K562 (cell line): ENCODE data around the gene SNX4. TPM values are rescaled to one million over a fixed set of nuclear protein-coding genes. Genes with fewer than 3 reads are reported as not detected.

Experiments used
- ATAC-seq: fragments of 200-7000 bp; cut with Tn5 transposase; 3 replicates; pipeline ENCODE4 v1.9.1; 2020; ENCODE audit warnings: moderate library complexity
- BruUV-seq: library from RNA; stranded (reverse); fragments of 400-500 nt; replicated peaks from 2 replicates; lab custom pipeline; 2021; lab: Mats Ljungman, UMichigan
- CTCF ChIA-PET: fragments of 300-600 bp; formaldehyde crosslinking; extraction: SDS; loops from one replicate; lab custom pipeline; 2021; ENCODE audit warnings: low intra/inter-chr PET ratio; lab: Yijun Ruan, JAX
- POLR2A ChIA-PET: fragments of 300-600, 350-650 bp; sonication (Branson Sonifier 250); formaldehyde crosslinking; extraction: SDS; loops from one replicate; lab custom pipeline; 2021; ENCODE audit warnings: antibody characterized with exemption, inconsistent platforms; lab: Yijun Ruan, JAX
- DNase-seq, 4 experiments: peaks; one replicate each; pipeline versions ENCODE4 v3.0.0 to v3.0.0-alpha.2; 2011 to 2018; ENCODE audit warnings: low spot score in 3 of 4, mixed read lengths in 3 of 4; ENCODE audit errors: extremely low read depth in 1 of 4
- FAIRE-seq: peaks from 2 replicates; lab custom pipeline; 2011; peaks lifted over from hg19 to GRCh38; lab: Jason Lieb, UNC
- H2AFZ ChIP-seq: 2 replicates; pipeline ENCODE4 v1.6.0; 2011; ENCODE audit warnings: low read depth, low read length, control low read depth, inconsistent platforms
- H3K27ac ChIP-seq: fragments of 200-600 bp; 3 replicates; pipeline ENCODE4 v1.8.0; 2011; ENCODE audit warnings: low read depth, mild to moderate bottlenecking, control low read depth, inconsistent platforms, low read length, moderate library complexity, mixed read lengths; ENCODE audit errors: extremely low read depth
- H3K27me3 ChIP-seq, 2 experiments: fragments of 300-600 bp in 1 of 2; 2 replicates in 1 of 2; 3 replicates in 1 of 2; pipeline versions ENCODE4 v1.6.0 to v1.8.0; 2011; ENCODE audit warnings: inconsistent platforms in 2 of 2, low read length in 2 of 2, mild to moderate bottlenecking in 1 of 2, mixed read lengths in 1 of 2, moderate library complexity in 1 of 2; ENCODE audit not compliant: control insufficient read depth in 2 of 2, insufficient read depth in 2 of 2
- H3K36me3 ChIP-seq: fragments of 300-600 bp; 3 replicates; pipeline ENCODE4 v1.8.0; 2011; ENCODE audit warnings: mild to moderate bottlenecking, low read length, inconsistent platforms; ENCODE audit not compliant: control insufficient read depth, insufficient read depth
- H3K4me1 ChIP-seq, 2 experiments: fragments of 200-600 bp in 1 of 2; replicated peaks in 1 of 2; 2 replicates in 1 of 2; 3 replicates in 1 of 2; pipeline versions ENCODE4 v1.5.1 to v1.8.0; 2011; ENCODE audit warnings: inconsistent platforms in 2 of 2, low read length in 2 of 2, mild to moderate bottlenecking in 1 of 2, mixed read lengths in 1 of 2, moderate library complexity in 1 of 2; ENCODE audit not compliant: control insufficient read depth in 2 of 2, insufficient read depth in 2 of 2
- H3K4me2 ChIP-seq: 2 replicates; pipeline ENCODE4 v1.6.1; 2011; ENCODE audit warnings: low read length, control low read depth, inconsistent platforms, mixed read lengths; ENCODE audit not compliant: insufficient read depth
- H3K4me3 ChIP-seq: fragments of 200-600 bp; sonication (generic), shearing (Covaris generic); 2 replicates; pipeline ENCODE4 v1.5.1; 2016; ENCODE audit warnings: control low read depth, inconsistent platforms
- H3K79me2 ChIP-seq: fragments of 200-600 bp; 3 replicates; pipeline ENCODE4 v1.8.0; 2011; ENCODE audit warnings: low read length, inconsistent platforms; ENCODE audit not compliant: control insufficient read depth, insufficient read depth
- H3K9ac ChIP-seq, 2 experiments: 2 replicates each; pipeline versions ENCODE4 v1.6.0 to v1.6.1; 2011; ENCODE audit warnings: low read depth in 2 of 2, low read length in 2 of 2, control low read depth in 1 of 2, inconsistent platforms in 1 of 2, mild to moderate bottlenecking in 1 of 2, mixed read lengths in 1 of 2; ENCODE audit not compliant: insufficient read depth in 1 of 2
- H3K9me1 ChIP-seq: one replicate; pipeline ENCODE4 v1.6.0; 2011; ENCODE audit warnings: inconsistent platforms, mild to moderate bottlenecking, low read length, moderate library complexity; ENCODE audit not compliant: control insufficient read depth, insufficient read depth
- H3K9me3 ChIP-seq: replicated peaks from 2 replicates; pipeline ENCODE4 v1.5.1; 2011; ENCODE audit warnings: low read depth, low read length, inconsistent platforms; ENCODE audit not compliant: control insufficient read depth, insufficient read depth
- H4K20me1 ChIP-seq: replicated peaks from 2 replicates; pipeline ENCODE4 v1.6.1; 2011; ENCODE audit warnings: low read length, inconsistent platforms, mixed read lengths; ENCODE audit not compliant: control insufficient read depth, insufficient read depth
- CBFA2T2 ChIP-seq: fragments of 450-650 bp; conservative IDR thresholded peaks from 2 replicates; pipeline ENCODE4 v1.6.1; 2017; ENCODE audit warnings: mild to moderate bottlenecking
- WGBS: fragments of 100-300 bp; shearing (Covaris generic); methylation state at CpG from one replicate; pipeline ENCODE4 v1.1.6; 2016; ENCODE audit warnings: low coverage, mixed read lengths; ENCODE audit not compliant: insufficient coverage; ENCODE audit errors: missing lambda C conversion rate; 5-methylcytosine and 5-hydroxymethylcytosine counted together
- in situ Hi-C: fragments of 300-500 bp; cut with MboI; formaldehyde crosslinking; loops from 4 replicates; pipeline ENCODE4 v1.15.0; 2018; ENCODE audit warnings: inconsistent platforms, mixed read lengths
- intact Hi-C: fragments of 100-400 bp; cut with micrococcal nuclease; formaldehyde crosslinking; loops from 2 replicates; pipeline ENCODE4 v1.14.2; 2022
- polyA plus RNA-seq, 8 experiments: library from polyadenylated mRNA; depleted of rRNA in 4 of 8; stranded (reverse) in 5 of 8; unstranded in 3 of 8; fragments of >200 nt; fragmentation: Nextera tagmentation in 2 of 8; fragmentation: Illumina TruSeq in 1 of 8; extraction: Ambion mirVana in 2 of 8; extraction: Trizol in 1 of 8; gene quantifications; 2 replicates each; pipeline versions ENCODE4 v1.2.1 to v1.2.3, GENCODE V29; 2011 to 2014; ENCODE audit warnings: inconsistent platforms in 1 of 8, missing spikeins in 1 of 8
- total RNA-seq, 7 experiments: library from RNA; depleted of rRNA in 6 of 7; stranded (reverse); fragments of >200 nt in 6 of 7; fragmentation: Illumina TruSeq in 2 of 7; extraction: Trizol in 2 of 7; gene quantifications; 2 replicates each; pipeline versions ENCODE4 v1.2.1 to v1.2.3, GENCODE V29; 2011 to 2021; ENCODE audit warnings: low replicate concordance in 1 of 7
- TF ChIP-seq, protein P1 (sequence below): fragments of 450-650 bp; IDR thresholded peaks from 2 replicates; pipeline ENCODE4 v1.6.1; 2016; ENCODE audit warnings: mild to moderate bottlenecking, moderate library complexity

The SNX4 gene
- total and polyA plus RNA-seq, 9 of the 15 experiments (the other 6 are each of a cell fraction or from before 2014, with no cell fraction given): 11.4 to 40.3 (median 30.0) TPM

GRCh38 chr3:125479091-125479490 is 40.9 kb downstream of the SNX4 start:
- Histone ChIP-seq H3K4me2 (no peak overlapping the region), H3K79me2 (no peaks in the 10 kb centered on the region), H3K27ac (no peak overlapping the region), H3K9ac (no peak overlapping the region), H3K9me1 (no peaks in the 10 kb centered on the region), H3K4me3 (no peak overlapping the region), H4K20me1 (no peaks in the 10 kb centered on the region), H2AFZ (no peak overlapping the region), H3K27me3 (no peaks in the 10 kb centered on the region), H3K4me1 (no peaks in the 10 kb centered on the region), H3K9me3 (no peaks in the 10 kb centered on the region), H3K36me3 (peaks cover 56% of the 10 kb centered on the region; the same call in 2 of the 3 replicates)
- no TSS peak for BruUV-seq
- intact Hi-C loops: no loop called here
- ATAC-seq (no peak), FAIRE-seq (no peak), DNase-seq (no peak)
- in situ Hi-C loops: no loop called here
- 100% methylated on average over 2 of the region's 4 CpGs for WGBS
- TF ChIP-seq, protein P1, sequence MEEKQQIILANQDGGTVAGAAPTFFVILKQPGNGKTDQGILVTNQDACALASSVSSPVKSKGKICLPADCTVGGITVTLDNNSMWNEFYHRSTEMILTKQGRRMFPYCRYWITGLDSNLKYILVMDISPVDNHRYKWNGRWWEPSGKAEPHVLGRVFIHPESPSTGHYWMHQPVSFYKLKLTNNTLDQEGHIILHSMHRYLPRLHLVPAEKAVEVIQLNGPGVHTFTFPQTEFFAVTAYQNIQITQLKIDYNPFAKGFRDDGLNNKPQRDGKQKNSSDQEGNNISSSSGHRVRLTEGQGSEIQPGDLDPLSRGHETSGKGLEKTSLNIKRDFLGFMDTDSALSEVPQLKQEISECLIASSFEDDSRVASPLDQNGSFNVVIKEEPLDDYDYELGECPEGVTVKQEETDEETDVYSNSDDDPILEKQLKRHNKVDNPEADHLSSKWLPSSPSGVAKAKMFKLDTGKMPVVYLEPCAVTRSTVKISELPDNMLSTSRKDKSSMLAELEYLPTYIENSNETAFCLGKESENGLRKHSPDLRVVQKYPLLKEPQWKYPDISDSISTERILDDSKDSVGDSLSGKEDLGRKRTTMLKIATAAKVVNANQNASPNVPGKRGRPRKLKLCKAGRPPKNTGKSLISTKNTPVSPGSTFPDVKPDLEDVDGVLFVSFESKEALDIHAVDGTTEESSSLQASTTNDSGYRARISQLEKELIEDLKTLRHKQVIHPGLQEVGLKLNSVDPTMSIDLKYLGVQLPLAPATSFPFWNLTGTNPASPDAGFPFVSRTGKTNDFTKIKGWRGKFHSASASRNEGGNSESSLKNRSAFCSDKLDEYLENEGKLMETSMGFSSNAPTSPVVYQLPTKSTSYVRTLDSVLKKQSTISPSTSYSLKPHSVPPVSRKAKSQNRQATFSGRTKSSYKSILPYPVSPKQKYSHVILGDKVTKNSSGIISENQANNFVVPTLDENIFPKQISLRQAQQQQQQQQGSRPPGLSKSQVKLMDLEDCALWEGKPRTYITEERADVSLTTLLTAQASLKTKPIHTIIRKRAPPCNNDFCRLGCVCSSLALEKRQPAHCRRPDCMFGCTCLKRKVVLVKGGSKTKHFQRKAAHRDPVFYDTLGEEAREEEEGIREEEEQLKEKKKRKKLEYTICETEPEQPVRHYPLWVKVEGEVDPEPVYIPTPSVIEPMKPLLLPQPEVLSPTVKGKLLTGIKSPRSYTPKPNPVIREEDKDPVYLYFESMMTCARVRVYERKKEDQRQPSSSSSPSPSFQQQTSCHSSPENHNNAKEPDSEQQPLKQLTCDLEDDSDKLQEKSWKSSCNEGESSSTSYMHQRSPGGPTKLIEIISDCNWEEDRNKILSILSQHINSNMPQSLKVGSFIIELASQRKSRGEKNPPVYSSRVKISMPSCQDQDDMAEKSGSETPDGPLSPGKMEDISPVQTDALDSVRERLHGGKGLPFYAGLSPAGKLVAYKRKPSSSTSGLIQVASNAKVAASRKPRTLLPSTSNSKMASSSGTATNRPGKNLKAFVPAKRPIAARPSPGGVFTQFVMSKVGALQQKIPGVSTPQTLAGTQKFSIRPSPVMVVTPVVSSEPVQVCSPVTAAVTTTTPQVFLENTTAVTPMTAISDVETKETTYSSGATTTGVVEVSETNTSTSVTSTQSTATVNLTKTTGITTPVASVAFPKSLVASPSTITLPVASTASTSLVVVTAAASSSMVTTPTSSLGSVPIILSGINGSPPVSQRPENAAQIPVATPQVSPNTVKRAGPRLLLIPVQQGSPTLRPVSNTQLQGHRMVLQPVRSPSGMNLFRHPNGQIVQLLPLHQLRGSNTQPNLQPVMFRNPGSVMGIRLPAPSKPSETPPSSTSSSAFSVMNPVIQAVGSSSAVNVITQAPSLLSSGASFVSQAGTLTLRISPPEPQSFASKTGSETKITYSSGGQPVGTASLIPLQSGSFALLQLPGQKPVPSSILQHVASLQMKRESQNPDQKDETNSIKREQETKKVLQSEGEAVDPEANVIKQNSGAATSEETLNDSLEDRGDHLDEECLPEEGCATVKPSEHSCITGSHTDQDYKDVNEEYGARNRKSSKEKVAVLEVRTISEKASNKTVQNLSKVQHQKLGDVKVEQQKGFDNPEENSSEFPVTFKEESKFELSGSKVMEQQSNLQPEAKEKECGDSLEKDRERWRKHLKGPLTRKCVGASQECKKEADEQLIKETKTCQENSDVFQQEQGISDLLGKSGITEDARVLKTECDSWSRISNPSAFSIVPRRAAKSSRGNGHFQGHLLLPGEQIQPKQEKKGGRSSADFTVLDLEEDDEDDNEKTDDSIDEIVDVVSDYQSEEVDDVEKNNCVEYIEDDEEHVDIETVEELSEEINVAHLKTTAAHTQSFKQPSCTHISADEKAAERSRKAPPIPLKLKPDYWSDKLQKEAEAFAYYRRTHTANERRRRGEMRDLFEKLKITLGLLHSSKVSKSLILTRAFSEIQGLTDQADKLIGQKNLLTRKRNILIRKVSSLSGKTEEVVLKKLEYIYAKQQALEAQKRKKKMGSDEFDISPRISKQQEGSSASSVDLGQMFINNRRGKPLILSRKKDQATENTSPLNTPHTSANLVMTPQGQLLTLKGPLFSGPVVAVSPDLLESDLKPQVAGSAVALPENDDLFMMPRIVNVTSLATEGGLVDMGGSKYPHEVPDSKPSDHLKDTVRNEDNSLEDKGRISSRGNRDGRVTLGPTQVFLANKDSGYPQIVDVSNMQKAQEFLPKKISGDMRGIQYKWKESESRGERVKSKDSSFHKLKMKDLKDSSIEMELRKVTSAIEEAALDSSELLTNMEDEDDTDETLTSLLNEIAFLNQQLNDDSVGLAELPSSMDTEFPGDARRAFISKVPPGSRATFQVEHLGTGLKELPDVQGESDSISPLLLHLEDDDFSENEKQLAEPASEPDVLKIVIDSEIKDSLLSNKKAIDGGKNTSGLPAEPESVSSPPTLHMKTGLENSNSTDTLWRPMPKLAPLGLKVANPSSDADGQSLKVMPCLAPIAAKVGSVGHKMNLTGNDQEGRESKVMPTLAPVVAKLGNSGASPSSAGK: no peak
- no peak for TF ChIP-seq CBFA2T2
- POLR2A ChIA-PET: interaction anchor here (0.6 kb wide), 1 partner anchor 11 kb away, joined by 3 read pairs; no protein-coding TSS in a partner anchor
- CTCF ChIA-PET: no interaction called here
